NT2/D1 (cell line): ENCODE data around the gene CXCL16.

Experiments
- SUZ12 ChIP-seq: IDR thresholded peaks from 2 replicates; pipeline ENCODE4 v1.6.1; 2011; ENCODE audit not compliant: insufficient read length, insufficient read depth; ENCODE audit errors: extremely low read depth
- YY1 ChIP-seq: IDR thresholded peaks from 2 replicates; pipeline ENCODE4 v1.6.1; 2011; ENCODE audit not compliant: insufficient read length, insufficient read depth
- ZNF274 ChIP-seq: IDR thresholded peaks from 2 replicates; pipeline ENCODE4 v1.6.1; 2011; ENCODE audit warnings: mild to moderate bottlenecking, low read depth, low read length

DNA sequence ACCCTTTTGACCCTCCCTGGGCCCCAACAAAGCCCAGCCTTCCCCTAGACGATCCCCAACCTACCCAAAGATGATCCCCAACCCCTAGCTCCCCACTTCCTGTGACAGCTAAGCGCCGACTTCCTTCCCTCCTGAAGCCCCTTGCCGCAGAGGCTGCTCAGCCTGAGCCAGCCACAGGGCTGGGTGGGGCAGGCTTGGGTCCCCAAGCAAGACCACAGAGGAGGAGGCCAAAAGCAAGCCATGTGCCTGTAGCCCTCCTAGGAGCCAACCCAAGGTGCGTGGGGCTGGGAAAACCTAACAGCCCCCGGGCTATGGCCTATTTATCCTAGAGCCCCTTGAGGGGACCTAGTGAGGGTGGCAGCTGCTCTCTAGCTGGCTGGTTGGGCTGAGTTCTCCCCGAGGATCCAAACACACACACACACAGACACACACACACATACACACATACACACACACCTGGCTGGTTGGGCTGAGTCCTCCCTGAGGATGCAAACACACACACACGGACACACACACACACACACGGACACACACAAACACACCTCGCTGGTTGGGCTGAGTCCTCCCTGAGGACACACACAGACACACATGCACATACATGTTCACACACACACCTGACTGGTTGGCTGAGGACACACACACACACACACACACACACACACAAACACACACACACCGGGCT, 24.5 kb downstream of the CXCL16 start:
- TF ChIP-seq YY1 (no peak), SUZ12 (no peak), ZNF274 (no peak)
